ENCODE measurements around the gene MBOAT2.
A peak's percentile ranks its signal among the peaks of the same experiment; 100 is the strongest.

DNA sequence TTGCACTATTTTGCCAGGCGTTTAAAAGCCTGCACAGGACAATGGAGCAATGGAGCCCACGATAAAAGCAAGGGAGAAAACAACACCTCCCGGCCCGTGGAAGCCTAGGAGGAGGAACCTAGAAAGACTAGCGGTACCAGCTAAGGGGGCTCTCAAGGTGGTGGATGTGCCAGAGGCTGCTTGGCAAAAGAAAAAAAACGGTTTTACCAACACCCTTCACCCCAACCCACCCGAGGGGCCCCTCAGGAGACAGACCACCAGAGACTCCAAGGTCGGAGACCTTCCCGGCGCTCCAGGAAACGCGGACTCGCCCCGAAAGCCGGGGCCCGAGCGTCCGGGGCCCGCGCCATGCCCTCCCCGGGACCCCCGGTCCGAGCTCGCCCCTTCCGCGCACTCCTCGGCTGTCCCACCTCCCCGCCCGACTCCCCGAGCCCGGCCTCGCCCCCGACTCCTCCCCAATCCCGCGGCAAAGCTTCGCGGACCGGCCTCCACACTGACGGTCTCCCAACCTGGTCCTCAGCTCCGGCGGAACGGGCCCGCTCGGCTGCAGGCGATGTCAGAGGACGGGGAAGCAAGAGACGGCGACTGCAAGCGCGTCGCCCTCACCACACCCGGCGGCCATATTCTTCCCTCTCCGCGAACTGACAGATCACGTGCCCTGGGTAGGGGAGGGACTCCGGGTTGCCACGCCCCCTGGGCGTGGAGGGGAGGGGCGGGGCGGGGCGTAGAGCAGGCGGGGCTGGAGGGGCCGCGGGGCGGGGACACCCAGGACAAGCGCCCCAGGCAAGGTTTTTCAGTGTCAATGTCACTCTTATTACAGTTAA is 166.3 kb downstream of the MBOAT2 start, which contains the start of gene KIDINS220:
- TF ChIP-seq POLR2A (IDR thresholded peaks at IDR 0.05; ENCODE audit: low read length) (peak; percentile 55), GATA1 (IDR thresholded peaks at IDR 0.05; ENCODE audit: low read depth, low read length) (no peak)

All from erythroblast (primary cell).